ENCODE measurements around the gene MOB1A. TPM values are rescaled to one million over a fixed set of nuclear protein-coding genes. Genes with fewer than 3 reads are reported as not detected.
A peak's percentile ranks its signal among the peaks of the same experiment; 100 is the strongest.

The MOB1A gene
- total and polyA plus RNA-seq, 2 of the 13 experiments (the other 11 are each of a cell fraction or from before 2014, with no cell fraction given): 48.2 to 139 TPM

DNA sequence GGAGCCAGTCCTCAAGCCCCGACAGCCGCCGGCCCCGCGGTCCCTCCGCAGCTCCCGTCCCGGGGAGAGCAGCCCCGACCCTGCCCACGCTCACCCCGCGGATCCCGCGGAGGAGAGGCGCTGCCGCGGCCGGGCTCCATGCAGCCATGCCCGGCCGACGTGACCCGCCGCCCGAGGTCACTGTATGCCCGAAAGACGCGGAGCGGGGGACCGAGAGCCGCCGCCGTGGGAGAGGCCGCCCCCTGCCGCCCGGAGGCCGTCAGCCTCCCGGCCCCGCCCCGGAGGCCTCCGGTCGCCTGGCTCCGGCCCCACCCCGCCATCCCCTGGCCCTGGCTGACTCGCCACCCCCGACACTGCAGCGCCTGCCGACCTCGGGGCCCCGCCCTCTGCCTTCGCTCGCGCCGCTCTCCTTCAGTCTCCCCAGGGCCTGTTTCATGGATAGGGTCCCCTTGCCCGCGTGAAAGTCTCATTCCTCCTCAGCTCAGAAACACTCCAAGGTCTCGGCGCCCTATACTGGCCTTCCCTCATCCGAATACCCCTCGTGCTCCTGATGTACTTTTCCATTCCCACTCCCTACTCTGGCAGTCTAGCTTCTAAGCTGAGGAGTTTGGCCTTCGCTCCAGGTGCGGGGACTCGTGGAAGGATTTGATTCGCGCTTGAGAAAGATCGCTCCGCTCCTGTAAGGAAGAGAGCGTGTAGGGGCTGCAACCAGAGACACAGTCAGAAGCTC, 30.8 kb downstream of the MOB1A start, which contains the start of gene BOLA3 (continued):
- peak; percentile 67 for TF ChIP-seq SKI (IDR thresholded peaks at IDR 0.05; ENCODE audit: partially characterized antibody)
- TF ChIP-seq ZNF687 (CRISPR knock-in tag; IDR thresholded peaks at IDR 0.05): peak; percentile 93
- TF ChIP-seq ZNF629 (CRISPR knock-in tag; conservative IDR thresholded peaks at IDR 0.05): peak; percentile 48; the same call in 1 of the 2 replicates
- TF ChIP-seq ZNF839 (CRISPR knock-in tag; IDR thresholded peaks at IDR 0.05; ENCODE audit: borderline replicate concordance): no peak; the same call in 1 of the 2 replicates
- peak; percentile 94; the same call in 1 of the 2 replicates for TF ChIP-seq MTF2 (CRISPR knock-in tag; IDR thresholded peaks at IDR 0.05; ENCODE audit: borderline replicate concordance)
- TF ChIP-seq, protein P1, sequence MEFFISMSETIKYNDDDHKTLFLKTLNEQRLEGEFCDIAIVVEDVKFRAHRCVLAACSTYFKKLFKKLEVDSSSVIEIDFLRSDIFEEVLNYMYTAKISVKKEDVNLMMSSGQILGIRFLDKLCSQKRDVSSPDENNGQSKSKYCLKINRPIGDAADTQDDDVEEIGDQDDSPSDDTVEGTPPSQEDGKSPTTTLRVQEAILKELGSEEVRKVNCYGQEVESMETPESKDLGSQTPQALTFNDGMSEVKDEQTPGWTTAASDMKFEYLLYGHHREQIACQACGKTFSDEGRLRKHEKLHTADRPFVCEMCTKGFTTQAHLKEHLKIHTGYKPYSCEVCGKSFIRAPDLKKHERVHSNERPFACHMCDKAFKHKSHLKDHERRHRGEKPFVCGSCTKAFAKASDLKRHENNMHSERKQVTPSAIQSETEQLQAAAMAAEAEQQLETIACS (CRISPR knock-in tag; IDR thresholded peaks at IDR 0.05): peak; percentile 45; the same call in 1 of the 2 replicates
- TF ChIP-seq U2AF2 (IDR thresholded peaks at IDR 0.05; ENCODE audit: low read depth, low read length): no peak
- TF ChIP-seq, protein P2, sequence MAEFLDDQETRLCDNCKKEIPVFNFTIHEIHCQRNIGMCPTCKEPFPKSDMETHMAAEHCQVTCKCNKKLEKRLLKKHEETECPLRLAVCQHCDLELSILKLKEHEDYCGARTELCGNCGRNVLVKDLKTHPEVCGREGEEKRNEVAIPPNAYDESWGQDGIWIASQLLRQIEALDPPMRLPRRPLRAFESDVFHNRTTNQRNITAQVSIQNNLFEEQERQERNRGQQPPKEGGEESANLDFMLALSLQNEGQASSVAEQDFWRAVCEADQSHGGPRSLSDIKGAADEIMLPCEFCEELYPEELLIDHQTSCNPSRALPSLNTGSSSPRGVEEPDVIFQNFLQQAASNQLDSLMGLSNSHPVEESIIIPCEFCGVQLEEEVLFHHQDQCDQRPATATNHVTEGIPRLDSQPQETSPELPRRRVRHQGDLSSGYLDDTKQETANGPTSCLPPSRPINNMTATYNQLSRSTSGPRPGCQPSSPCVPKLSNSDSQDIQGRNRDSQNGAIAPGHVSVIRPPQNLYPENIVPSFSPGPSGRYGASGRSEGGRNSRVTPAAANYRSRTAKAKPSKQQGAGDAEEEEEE (CRISPR knock-in tag; IDR thresholded peaks at IDR 0.05; ENCODE audit: borderline replicate concordance): no peak
- TF ChIP-seq NR1H2 (CRISPR knock-in tag; IDR thresholded peaks at IDR 0.05; ENCODE audit: borderline replicate concordance, low read depth): no peak
- no peak for TF ChIP-seq KAT2B (IDR thresholded peaks at IDR 0.05; ENCODE audit: borderline replicate concordance, low read depth, low read length)
- TF ChIP-seq GTF3A (CRISPR knock-in tag; conservative IDR thresholded peaks at IDR 0.05): peak; percentile 90; the same call in 1 of the 2 replicates
- peak; percentile 88 for TF ChIP-seq ZNF788 (CRISPR knock-in tag; IDR thresholded peaks at IDR 0.05; ENCODE audit: borderline replicate concordance)
- no peak; the same call in 1 of the 2 replicates for TF ChIP-seq CHD4 (IDR thresholded peaks at IDR 0.05; ENCODE audit: borderline replicate concordance, low read length)
- TF ChIP-seq TOPORS (CRISPR knock-in tag; IDR thresholded peaks at IDR 0.05): peak; percentile 91
- TF ChIP-seq ZFYVE20 (CRISPR knock-in tag; IDR thresholded peaks at IDR 0.05; ENCODE audit: borderline replicate concordance, low read depth): no peak
- TF ChIP-seq, protein P3, sequence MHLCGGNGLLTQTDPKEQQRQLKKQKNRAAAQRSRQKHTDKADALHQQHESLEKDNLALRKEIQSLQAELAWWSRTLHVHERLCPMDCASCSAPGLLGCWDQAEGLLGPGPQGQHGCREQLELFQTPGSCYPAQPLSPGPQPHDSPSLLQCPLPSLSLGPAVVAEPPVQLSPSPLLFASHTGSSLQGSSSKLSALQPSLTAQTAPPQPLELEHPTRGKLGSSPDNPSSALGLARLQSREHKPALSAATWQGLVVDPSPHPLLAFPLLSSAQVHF (CRISPR knock-in tag; IDR thresholded peaks at IDR 0.05): peak; percentile 86; the same call in 1 of the 2 replicates
- TF ChIP-seq, protein P4, sequence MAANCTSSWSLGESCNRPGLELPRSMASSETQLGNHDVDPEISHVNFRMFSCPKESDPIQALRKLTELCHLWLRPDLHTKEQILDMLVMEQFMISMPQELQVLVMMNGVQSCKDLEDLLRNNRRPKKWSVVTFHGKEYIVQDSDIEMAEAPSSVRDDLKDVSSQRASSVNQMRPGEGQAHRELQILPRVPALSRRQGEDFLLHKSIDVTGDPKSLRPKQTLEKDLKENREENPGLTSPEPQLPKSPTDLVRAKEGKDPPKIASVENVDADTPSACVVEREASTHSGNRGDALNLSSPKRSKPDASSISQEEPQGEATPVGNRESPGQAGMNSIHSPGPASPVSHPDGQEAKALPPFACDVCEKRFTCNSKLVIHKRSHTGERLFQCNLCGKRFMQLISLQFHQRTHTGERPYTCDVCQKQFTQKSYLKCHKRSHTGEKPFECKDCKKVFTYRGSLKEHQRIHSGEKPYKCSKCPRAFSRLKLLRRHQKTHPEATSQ (CRISPR knock-in tag; IDR thresholded peaks at IDR 0.05; ENCODE audit: borderline replicate concordance): peak; percentile 73; the same call in 1 of the 2 replicates
- no peak for TF ChIP-seq TBP (CRISPR knock-in tag; IDR thresholded peaks at IDR 0.05)
- no peak; the same call in 1 of the 2 replicates for TF ChIP-seq GATAD2A (CRISPR knock-in tag; IDR thresholded peaks at IDR 0.05)
